Thyroid gland (tissue), 4 donors: ENCODE results near the gene SLC6A7. TPM values are rescaled to one million over a fixed set of nuclear protein-coding genes. Genes with fewer than 3 reads are reported as not detected.

ENCODE experiments used
- DNase-seq, 2 donors: peaks; one replicate each; pipeline ENCODE4 v3.0.0-alpha.2; 2019
- H3K27ac ChIP-seq, 3 donors: fragments of 200-600 bp; sonication (generic); 1 replicate in 2 of 3; 2 replicates in 1 of 3; pipeline ENCODE4 v1.5.1; 2016 to 2019; ENCODE audit warnings: mild to moderate bottlenecking in 1 of 3, moderate library complexity in 1 of 3
- H3K27me3 ChIP-seq: fragments of 200-600 bp; sonication (generic); one replicate; pipeline ENCODE4 v1.5.1; 2019
- H3K36me3 ChIP-seq, 2 donors: fragments of 200-600 bp; sonication (generic); one replicate each; pipeline ENCODE4 v1.5.1; 2016 to 2019
- H3K4me1 ChIP-seq, 2 donors: fragments of 200-600 bp; sonication (generic); one replicate each; pipeline ENCODE4 v1.5.1; 2017 to 2019
- H3K4me3 ChIP-seq, 3 donors: fragments of 200-600 bp; sonication (generic); replicated peaks in 1 of 3; 1 replicate in 2 of 3; 2 replicates in 1 of 3; pipeline ENCODE4 v1.5.1; 2016; ENCODE audit warnings: mild to moderate bottlenecking in 1 of 3
- H3K9me3 ChIP-seq: fragments of 200-600 bp; sonication (generic); one replicate; pipeline ENCODE4 v1.5.1; 2017
- POLR2A ChIP-seq, 2 donors: fragments of 450-650 bp; IDR thresholded peaks; one replicate each; pipeline ENCODE4 v1.6.1; 2017; ENCODE audit warnings: antibody characterized with exemption in 2 of 2, mild to moderate bottlenecking in 2 of 2, moderate library complexity in 1 of 2
- WGBS, 2 donors: methylation state at CpG; one replicate each; pipeline ENCODE4 v1.1.5; 2017; 5-methylcytosine and 5-hydroxymethylcytosine counted together
- intact Hi-C: fragments of 100-400 bp; cut with DNase I; formaldehyde crosslinking; loops from one replicate; pipeline ENCODE4 v1.15.1; 2023
- total RNA-seq, 4 donors: library from RNA; depleted of rRNA; stranded (reverse); fragments of >200 nt; gene quantifications; one replicate each; pipeline ENCODE4 v1.2.3, GENCODE V29; 2016
- TF ChIP-seq, protein P1 (sequence below), 6 experiments: fragments of 200-600 bp in 3 of 6; fragments of 450-650 bp in 3 of 6; sonication (generic) in 3 of 6; IDR thresholded peaks; one replicate each; pipeline ENCODE4 v1.5.1; 2016 to 2019; ENCODE audit warnings: antibody characterized with exemption in 6 of 6, mild to moderate bottlenecking in 2 of 6, inconsistent platforms in 1 of 6, moderate library complexity in 1 of 6

SLC6A7 gene
- total RNA-seq, 4 donors from 2014 or later: not detected

DNA sequence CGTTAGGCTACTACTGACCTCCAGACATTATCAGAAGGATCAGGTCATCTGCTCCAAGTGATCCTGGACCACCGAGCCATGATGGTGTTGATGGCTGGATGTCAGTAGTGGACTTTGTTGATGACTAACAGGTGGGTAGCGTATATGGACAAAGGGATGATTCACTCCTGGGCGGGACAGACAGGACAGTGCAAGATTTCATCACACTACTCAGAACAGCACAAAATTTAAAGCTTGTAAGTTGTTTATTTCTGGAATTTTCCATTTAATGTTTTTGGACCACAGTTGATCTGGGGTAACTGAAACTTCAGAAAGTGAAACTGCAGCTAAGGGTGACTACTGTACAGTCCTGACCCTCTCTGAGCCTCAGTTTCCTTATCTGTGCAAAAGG lies 46.9 kb upstream of the SLC6A7 start:
- H3K4me3 ChIP-seq: no peak overlapping the region
- peak overlapping the region; percentile 32 to 73 (median 68) for H3K27ac ChIP-seq
- TF ChIP-seq, protein P1, sequence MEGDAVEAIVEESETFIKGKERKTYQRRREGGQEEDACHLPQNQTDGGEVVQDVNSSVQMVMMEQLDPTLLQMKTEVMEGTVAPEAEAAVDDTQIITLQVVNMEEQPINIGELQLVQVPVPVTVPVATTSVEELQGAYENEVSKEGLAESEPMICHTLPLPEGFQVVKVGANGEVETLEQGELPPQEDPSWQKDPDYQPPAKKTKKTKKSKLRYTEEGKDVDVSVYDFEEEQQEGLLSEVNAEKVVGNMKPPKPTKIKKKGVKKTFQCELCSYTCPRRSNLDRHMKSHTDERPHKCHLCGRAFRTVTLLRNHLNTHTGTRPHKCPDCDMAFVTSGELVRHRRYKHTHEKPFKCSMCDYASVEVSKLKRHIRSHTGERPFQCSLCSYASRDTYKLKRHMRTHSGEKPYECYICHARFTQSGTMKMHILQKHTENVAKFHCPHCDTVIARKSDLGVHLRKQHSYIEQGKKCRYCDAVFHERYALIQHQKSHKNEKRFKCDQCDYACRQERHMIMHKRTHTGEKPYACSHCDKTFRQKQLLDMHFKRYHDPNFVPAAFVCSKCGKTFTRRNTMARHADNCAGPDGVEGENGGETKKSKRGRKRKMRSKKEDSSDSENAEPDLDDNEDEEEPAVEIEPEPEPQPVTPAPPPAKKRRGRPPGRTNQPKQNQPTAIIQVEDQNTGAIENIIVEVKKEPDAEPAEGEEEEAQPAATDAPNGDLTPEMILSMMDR (IDR thresholded peaks at IDR 0.05): no peak
- no peak for TF ChIP-seq POLR2A (IDR thresholded peaks at IDR 0.05)
- 60 to 85% methylated on average over 4 of the region's 4 CpGs for WGBS, 2 donors
- intact Hi-C loops: no loop called here
- peaks cover 15 to 40% of the 10 kb centered on the region in 2 donors for H3K4me1 ChIP-seq
- H3K27me3 ChIP-seq: no peaks in the 10 kb centered on the region
- no peaks in the 10 kb centered on the region for H3K36me3 ChIP-seq
- no peaks in the 10 kb centered on the region for H3K9me3 ChIP-seq
- no peak for DNase-seq

DNA sequence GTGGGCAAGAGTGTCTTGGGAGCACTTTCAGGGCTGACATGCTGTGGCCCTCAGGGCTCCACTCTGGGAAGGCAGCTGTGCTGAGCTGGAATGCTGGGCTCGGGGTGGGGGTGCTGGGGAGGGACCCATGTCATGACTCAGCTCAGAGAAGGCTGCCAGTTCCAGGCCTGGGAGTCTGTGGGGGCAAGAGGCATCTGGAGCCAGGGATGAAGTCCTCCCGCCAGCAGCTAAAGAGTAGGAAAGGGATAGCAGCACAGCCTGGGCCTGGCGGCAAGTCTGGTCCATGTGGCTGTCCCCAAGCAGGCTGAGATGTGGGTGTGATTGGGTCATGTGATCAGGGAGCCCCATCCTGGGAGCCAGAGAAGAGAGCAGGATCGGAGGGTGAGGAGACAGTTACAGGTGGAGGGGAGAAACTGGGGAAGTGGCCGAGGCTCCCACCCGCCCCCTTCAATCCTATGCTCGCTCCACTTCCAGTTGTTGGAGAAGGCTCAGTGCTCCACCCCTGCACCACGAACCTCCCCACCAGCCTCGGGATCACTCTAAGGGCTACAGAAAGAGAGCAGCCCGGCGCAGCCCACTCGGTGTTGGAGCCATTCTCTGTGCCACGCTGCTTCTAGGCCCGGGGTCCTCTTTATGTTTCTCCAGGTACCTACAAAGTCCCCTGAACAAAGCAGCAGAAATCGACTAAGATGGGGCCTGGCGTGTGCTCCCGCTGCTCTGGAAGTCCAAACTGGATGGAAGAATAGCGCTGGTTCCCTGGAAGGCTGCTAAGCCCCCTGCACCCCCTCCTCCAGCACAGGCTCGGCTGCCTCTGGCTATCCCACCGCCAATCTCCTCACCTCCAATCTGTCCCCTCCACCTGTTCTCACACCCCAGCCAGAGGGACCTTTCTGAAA lies 46.3 kb upstream of the SLC6A7 start:
- peaks cover 10 to 34% of the 10 kb centered on the region in 2 donors for H3K4me1 ChIP-seq
- H3K4me3 ChIP-seq: no peak overlapping the region
- peak; percentile 21 to 25 for DNase-seq
- peak overlapping the region; percentile 54 to 73 (median 68) for H3K27ac ChIP-seq
- no peaks in the 10 kb centered on the region for H3K36me3 ChIP-seq
- no peak for TF ChIP-seq POLR2A (IDR thresholded peaks at IDR 0.05)
- TF ChIP-seq, protein P1 (IDR thresholded peaks at IDR 0.05): no peak
- 59 to 69% methylated on average over 10 to 20 of the region's 20 CpGs for WGBS, 2 donors
- H3K27me3 ChIP-seq: no peaks in the 10 kb centered on the region
- no peaks in the 10 kb centered on the region for H3K9me3 ChIP-seq
- intact Hi-C loops: no loop called here

DNA sequence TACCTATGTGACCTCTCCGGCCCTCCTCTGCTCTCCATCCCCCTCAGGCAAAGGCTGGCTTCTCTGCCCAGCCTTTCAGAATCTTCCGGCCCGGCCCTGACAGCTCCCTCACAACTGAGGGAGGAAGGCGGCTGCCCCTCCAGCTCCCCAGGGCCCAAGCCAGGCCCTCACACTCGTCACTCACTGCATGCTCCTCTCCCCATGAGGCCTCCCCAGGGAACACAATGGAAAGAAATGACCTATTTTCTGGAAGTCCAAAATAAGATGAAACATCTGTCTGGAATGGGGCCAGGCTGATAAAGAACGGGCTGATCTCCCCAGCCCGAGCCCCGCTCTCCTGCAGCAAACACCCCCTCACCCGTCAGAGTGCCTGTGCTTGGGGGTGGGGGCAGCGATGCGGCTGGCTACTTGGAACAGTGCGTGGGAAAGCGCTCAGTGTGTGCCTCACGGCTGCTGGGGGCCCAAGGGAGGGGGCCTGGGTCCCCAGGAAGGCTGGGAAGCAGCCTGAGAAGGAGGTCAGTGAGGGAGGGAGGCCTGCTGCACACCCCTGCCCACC lies 45.5 kb upstream of the SLC6A7 start:
- H3K36me3 ChIP-seq: no peaks in the 10 kb centered on the region
- no peak for DNase-seq
- no peak overlapping the region for H3K4me3 ChIP-seq
- H3K27me3 ChIP-seq: no peaks in the 10 kb centered on the region
- H3K27ac ChIP-seq: peak overlapping the region; percentile 54 to 73 (median 68)
- intact Hi-C loops: no loop called here
- peaks cover 3 to 26% of the 10 kb centered on the region in 2 donors for H3K4me1 ChIP-seq
- no peaks in the 10 kb centered on the region for H3K9me3 ChIP-seq
- TF ChIP-seq, protein P1 (IDR thresholded peaks at IDR 0.05): no peak
- no peak for TF ChIP-seq POLR2A (IDR thresholded peaks at IDR 0.05)
- 59 to 73% methylated on average over 12 to 14 of the region's 14 CpGs for WGBS, 2 donors

DNA sequence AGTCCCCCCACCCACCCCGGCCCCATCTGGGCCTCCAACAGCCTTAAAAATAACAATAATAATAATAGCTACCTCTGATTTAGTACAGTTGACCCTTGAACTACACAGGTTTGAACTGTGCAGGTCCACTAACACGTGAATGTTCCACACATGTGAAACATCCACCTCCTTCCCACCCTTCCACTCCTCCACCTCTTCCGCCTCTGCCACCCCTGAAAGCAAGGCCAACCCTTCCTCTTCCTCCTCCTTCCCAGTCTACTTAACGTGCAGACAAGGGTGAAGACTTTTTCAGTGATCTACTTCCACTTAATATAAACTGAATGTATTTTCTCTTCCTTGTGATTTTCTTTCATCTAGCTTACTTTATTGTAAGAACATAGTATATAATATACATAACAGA lies 45.0 kb upstream of the SLC6A7 start:
- H3K4me3 ChIP-seq: no peak overlapping the region
- H3K27me3 ChIP-seq: no peaks in the 10 kb centered on the region
- H3K27ac ChIP-seq: peak overlapping the region in 2 of 3 donors; percentile 52 to 63
- no peak for DNase-seq
- TF ChIP-seq, protein P1 (IDR thresholded peaks at IDR 0.05): no peak
- no peak for TF ChIP-seq POLR2A (IDR thresholded peaks at IDR 0.05)
- H3K4me1 ChIP-seq: peaks cover 0 to 21% of the 10 kb centered on the region in 2 donors
- no peaks in the 10 kb centered on the region for H3K9me3 ChIP-seq
- 47 to 56% methylated on average over 4 of the region's 4 CpGs for WGBS, 2 donors
- no peaks in the 10 kb centered on the region for H3K36me3 ChIP-seq
- intact Hi-C loops: no loop called here

DNA sequence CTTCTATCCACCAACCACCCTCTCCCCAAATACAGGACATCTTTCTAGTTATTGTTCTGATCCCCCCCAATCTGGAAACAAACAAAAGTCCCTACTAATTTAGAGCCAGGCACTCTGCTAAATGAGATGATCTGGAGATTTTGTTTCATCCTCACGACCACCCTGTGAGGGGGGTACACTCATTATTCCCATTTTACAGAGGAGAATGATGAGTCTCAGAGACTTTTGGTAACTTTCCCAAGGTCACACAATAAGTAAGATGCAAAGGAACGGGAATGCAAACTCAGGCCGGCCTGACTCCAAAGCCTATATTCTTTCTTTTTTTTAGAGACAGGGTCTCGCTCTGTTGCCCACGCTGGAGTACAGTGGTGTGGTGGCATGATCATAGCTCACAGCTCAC lies 43.6 kb upstream of the SLC6A7 start:
- intact Hi-C loops: no loop called here
- H3K36me3 ChIP-seq: no peaks in the 10 kb centered on the region
- no peak for DNase-seq
- peak overlapping the region in 2 of 3 donors; percentile 46 to 63 for H3K27ac ChIP-seq
- no peaks in the 10 kb centered on the region for H3K9me3 ChIP-seq
- H3K27me3 ChIP-seq: no peaks in the 10 kb centered on the region
- H3K4me3 ChIP-seq: no peak overlapping the region
- TF ChIP-seq, protein P1 (IDR thresholded peaks at IDR 0.05): no peak
- TF ChIP-seq POLR2A (IDR thresholded peaks at IDR 0.05): no peak
- peaks cover 0 to 12% of the 10 kb centered on the region in 2 donors for H3K4me1 ChIP-seq
- WGBS, 2 donors: 80 to 90% methylated on average over 5 of the region's 5 CpGs
